ENCODE results near the gene EIF5B.
"Not testable (repeated sequence)": the region's sequence is repeated elsewhere in the genome, so short reads cannot be mapped to it uniquely, and the experiment has no call there.

DNA sequence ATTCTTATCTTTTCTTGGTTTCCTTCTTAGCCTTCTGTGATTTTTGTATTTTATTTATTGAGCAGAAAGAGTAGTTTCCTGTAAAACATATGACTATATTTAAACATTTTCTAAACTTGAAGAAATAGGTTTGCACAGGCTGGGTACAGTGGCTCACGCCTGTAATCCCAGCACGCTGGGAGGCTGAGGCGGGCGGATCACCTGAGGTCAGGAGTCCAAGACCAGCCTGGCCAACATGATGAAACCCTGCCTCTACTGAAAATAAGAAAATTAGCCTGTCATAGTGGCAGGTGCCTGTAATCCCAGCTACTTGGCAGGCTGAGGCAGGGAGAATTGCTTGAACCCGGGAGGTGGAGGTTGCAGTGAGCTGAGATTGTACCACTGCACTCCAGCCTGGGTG, 31.7 kb downstream of the EIF5B start:
- TF ChIP-seq, protein P1, sequence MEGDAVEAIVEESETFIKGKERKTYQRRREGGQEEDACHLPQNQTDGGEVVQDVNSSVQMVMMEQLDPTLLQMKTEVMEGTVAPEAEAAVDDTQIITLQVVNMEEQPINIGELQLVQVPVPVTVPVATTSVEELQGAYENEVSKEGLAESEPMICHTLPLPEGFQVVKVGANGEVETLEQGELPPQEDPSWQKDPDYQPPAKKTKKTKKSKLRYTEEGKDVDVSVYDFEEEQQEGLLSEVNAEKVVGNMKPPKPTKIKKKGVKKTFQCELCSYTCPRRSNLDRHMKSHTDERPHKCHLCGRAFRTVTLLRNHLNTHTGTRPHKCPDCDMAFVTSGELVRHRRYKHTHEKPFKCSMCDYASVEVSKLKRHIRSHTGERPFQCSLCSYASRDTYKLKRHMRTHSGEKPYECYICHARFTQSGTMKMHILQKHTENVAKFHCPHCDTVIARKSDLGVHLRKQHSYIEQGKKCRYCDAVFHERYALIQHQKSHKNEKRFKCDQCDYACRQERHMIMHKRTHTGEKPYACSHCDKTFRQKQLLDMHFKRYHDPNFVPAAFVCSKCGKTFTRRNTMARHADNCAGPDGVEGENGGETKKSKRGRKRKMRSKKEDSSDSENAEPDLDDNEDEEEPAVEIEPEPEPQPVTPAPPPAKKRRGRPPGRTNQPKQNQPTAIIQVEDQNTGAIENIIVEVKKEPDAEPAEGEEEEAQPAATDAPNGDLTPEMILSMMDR (IDR thresholded peaks at IDR 0.05) = not testable (repeated sequence)
- TF ChIP-seq SIN3A (IDR thresholded peaks at IDR 0.05; ENCODE audit: borderline replicate concordance, insufficient read depth, low read depth, low read length); POLR2AphosphoS5 (IDR thresholded peaks at IDR 0.05; ENCODE audit: low read depth, low read length); TCF7L2 (IDR thresholded peaks at IDR 0.05; ENCODE audit: low read depth, low read length): not testable (repeated sequence)
- TF ChIP-seq, protein P2, sequence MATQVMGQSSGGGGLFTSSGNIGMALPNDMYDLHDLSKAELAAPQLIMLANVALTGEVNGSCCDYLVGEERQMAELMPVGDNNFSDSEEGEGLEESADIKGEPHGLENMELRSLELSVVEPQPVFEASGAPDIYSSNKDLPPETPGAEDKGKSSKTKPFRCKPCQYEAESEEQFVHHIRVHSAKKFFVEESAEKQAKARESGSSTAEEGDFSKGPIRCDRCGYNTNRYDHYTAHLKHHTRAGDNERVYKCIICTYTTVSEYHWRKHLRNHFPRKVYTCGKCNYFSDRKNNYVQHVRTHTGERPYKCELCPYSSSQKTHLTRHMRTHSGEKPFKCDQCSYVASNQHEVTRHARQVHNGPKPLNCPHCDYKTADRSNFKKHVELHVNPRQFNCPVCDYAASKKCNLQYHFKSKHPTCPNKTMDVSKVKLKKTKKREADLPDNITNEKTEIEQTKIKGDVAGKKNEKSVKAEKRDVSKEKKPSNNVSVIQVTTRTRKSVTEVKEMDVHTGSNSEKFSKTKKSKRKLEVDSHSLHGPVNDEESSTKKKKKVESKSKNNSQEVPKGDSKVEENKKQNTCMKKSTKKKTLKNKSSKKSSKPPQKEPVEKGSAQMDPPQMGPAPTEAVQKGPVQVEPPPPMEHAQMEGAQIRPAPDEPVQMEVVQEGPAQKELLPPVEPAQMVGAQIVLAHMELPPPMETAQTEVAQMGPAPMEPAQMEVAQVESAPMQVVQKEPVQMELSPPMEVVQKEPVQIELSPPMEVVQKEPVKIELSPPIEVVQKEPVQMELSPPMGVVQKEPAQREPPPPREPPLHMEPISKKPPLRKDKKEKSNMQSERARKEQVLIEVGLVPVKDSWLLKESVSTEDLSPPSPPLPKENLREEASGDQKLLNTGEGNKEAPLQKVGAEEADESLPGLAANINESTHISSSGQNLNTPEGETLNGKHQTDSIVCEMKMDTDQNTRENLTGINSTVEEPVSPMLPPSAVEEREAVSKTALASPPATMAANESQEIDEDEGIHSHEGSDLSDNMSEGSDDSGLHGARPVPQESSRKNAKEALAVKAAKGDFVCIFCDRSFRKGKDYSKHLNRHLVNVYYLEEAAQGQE (IDR thresholded peaks at IDR 0.05; ENCODE audit: insufficient read depth in 1 of 2, low read depth in 2 of 2, low read length in 1 of 2) = not testable (repeated sequence)

Data from Panc1 (cell line).